GM21737 (cell line): Measurements from ENCODE around the gene GLTPD2.
A peak's percentile ranks its signal among the peaks of the same experiment; 100 is the strongest.

Experiments used
- ATAC-seq: cut with Tn5 transposase; IDR thresholded peaks from one replicate; pipeline ENCODE4 v1.9.1; 2021; ENCODE audit warnings: mild to moderate bottlenecking, moderate library complexity; ENCODE audit not compliant: unreplicated experiment

The GLTPD2 gene

DNA sequence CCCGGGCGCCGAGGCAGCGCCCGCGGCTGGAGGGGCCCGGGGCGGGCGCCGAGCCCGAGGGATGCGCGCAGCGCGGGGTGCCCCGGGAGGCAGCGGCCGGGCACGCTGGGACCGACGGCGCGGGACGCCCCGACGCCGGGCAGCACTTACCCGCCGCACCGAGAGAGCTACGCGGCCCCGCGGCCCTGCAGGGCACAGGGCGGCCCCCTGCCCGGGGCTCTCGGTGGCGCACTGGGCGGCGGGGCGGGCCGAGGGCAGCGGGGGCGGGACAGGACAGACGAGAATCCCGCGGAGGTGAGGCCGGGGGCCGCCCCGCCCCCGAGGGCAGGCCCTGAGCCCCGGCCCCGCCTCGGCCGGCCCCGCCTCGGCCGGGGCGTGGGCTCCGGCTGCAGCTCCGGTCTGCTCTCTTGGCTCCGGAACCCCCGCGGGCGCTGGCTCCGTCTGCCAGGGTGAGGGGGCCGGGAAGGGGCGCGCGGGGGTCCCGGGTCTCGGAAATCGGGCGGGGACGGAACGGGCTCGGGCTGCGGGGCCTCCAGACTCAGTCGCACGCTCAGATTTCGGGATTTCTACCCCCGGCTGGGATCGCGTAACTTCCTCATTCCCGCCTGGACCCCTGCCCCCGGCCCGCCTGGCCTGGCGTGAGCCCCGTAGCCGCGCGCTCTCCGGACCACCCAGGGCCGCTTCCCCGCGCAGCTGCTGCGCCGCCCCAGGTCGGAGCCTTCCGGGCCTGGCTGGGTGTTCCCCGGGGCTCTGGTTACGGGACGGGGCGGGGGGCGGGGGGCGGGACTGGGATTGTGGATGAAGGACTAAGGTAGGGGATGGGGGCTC lies 18.2 kb downstream of the GLTPD2 start, which contains the start of gene PLD2:
TSS of gene PLD2 (plus strand) at position 376 of the 828 bp plus-strand sequence. CDS start 621 bp downstream, outside the sequence.
- ATAC-seq: peak; percentile 94

DNA sequence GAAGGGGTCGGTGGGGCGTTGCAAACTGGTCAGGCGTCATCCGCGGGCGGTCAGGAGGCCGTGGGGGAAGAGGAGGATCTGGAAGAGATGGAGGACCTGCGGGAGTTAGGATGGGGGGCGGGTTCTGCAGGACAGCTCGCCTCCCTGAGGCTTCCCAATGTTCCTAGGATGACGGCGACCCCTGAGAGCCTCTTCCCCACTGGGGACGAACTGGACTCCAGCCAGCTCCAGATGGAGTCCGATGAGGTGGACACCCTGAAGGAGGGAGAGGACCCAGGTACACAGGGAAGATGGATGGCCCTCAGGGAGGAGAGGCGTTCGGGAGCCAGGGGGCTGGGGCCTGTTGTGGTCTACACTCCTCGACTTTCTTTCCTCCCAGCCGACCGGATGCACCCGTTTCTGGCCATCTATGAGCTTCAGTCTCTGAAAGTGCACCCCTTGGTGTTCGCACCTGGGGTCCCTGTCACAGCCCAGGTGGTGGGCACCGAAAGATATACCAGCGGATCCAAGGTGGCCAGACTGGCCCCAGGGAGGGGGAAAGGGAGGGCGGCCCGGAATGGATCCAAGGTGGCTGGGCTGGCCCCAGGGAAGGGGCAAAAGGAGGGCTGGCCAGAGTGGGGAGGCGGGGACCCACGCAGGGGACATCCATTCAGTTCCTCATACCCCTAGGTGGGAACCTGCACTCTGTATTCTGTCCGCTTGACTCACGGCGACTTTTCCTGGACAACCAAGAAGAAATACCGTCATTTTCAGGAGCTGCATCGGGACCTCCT lies 19.0 kb downstream of the GLTPD2 start:
- ATAC-seq: no peak

DNA sequence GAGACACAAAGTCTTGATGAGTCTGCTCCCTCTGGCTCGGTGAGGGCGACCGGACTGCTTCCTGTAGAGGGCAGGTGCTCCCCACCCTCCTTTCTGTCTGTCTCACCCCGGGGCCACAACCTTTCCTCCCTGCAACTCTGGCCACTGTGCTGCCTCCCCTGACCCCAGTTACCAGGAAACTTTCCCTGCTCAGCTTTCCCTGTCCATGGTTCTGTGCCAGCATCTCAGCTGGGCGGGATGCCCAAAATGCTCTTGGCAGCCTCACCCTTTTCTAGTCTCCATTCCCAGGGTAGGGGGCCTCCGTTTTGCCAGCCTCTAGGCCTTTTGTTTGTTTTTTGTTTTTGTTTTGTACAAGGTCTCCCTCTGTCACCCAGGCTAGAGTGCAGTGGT lies 19.6 kb downstream of the GLTPD2 start:
- ATAC-seq: no peak

DNA sequence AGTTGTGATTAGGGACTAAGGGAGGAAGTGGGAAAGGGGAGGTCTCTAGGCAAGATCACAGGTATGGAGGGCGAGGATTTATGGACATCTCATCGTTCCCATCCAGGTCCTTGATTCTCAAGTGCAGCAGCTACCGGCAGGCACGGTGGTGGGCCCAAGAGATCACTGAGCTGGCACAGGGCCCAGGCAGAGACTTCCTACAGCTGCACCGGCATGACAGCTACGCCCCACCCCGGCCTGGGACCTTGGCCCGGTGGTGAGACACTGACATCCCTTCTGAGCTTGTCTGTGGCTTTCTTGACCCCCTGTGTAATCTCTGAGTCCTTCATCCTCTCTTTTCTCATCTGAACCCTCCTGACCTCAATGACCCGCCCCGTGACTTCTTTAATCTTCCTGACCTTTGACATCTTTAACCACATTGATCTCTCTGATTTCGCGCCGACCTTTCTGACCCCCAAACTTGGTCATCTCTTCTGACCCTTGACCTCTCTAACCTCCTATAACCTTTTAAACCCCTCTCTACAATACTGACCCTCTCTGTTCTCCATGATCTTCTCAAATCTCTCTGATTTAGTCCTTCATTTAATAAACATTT lies 22.0 kb downstream of the GLTPD2 start:
- ATAC-seq: no peak

DNA sequence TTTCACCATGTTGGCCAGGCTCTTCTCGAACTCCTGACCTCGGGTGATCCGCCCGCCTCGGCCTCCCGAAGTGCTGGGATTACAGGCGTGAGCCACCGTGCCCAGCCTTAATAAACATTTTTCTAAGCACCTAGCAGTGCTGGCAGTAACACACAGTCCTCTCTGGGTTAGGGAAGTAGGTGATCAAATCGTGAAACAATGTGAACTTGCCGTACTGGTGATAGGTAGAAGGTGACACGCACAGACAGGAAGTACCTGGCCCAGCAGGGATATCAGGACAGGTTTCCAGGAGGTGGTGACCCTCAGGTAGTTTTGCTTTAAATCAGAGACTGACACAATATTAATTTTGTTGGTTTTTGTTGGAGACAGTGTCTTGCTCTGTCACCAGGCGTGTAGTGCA lies 22.7 kb downstream of the GLTPD2 start:
- ATAC-seq: no peak

DNA sequence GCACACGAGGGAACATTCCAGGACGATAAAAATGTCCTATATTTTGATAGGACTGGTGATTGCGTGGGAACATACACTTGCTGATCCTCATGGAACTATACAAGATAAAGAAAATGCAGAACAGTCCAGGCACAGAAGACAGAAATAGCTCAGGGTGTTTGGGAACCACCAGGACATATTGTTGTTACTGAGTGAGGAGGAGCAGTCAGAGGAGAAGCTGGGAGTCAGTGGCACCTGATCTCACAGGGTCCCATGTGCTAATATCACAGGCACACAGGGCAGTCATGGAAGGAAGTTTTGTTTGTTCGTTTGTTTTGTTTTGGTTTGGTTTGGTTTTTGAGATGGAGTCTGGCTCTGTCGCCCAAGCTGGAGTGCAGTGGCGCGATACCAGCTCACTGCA lies 23.9 kb downstream of the GLTPD2 start:
- no peak for ATAC-seq

DNA sequence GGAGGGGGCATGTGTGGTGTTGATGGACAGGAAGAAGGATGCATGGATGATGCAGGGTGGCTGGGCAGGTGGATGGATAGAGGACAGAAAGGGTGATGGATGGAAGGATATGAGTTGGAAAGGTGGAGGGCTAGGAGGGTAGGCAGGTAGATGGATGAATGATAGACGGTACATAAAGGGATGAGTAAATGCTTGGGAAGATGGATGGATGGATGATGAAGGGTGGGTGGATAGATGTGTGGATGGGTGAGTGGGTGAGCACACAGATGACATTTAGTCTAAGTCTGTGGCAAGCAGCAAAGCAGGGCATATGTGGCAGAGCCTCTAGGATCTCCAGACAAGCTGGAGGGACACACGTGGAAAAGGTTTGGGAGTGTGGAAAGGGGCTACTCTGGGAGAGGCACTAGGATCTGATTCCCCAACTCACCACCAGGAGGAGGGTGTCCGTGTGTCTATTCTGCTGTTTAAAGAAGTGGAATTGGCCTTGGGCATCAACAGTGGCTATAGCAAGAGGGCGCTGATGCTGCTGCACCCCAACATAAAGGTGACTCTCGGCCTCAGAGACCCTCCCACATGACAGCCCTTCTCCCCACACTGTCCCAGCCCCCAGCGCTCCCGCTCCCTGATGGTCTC lies 26.4 kb downstream of the GLTPD2 start:
- ATAC-seq: no peak

DNA sequence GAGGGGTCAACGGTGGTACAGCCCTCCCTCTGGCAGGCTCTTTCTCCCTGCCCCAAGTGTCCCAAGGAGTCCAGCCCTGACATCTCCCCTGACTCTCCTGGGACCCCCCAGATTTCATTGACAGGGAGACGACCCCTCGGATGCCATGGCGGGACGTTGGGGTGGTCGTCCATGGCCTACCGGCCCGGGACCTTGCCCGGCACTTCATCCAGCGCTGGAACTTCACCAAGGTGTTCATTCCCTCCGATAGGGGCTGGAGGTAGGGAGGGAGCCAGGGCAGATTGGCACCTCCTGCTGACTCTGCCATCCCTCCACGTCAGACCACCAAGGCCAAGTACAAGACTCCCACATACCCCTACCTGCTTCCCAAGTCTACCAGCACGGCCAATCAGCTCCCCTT lies 28.1 kb downstream of the GLTPD2 start:
- ATAC-seq: no peak

DNA sequence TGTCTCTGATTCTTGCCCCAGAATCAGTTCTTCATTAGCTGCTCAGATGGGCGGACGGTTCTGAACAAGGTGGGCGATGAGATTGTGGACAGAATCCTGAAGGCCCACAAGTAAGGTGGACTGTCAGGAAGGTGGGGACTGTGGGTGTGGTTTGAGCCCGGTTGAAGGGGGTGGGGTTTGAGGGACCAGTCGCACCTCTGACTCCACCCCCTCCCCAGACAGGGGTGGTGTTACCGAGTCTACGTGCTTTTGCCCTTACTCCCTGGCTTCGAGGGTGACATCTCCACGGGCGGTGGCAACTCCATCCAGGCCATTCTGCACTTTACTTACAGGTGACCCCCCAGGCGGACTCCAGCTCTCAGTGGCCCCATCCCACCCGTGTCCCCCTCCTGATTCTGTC lies 29.5 kb downstream of the GLTPD2 start:
- no peak for ATAC-seq

DNA sequence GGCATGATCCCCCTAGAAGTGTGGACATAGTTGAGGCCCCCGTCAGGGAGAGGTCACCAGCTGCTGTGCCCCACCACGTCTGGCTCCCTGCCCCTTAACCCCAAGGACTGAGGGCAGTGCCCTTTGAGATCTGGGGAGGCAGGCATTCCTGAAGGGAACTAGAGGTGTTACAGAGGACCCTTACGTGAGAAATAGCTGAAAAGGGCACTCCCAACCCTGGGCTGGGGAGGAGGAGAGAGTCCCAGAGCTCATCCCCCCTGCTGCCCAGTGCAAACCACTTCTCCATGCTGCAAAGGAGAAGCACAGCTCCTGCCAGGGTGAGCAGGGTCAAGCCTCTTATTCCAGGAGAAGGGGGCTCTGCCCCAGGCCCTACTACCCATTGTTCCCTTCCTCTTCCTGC lies 34.1 kb downstream of the GLTPD2 start:
- ATAC-seq: no peak

DNA sequence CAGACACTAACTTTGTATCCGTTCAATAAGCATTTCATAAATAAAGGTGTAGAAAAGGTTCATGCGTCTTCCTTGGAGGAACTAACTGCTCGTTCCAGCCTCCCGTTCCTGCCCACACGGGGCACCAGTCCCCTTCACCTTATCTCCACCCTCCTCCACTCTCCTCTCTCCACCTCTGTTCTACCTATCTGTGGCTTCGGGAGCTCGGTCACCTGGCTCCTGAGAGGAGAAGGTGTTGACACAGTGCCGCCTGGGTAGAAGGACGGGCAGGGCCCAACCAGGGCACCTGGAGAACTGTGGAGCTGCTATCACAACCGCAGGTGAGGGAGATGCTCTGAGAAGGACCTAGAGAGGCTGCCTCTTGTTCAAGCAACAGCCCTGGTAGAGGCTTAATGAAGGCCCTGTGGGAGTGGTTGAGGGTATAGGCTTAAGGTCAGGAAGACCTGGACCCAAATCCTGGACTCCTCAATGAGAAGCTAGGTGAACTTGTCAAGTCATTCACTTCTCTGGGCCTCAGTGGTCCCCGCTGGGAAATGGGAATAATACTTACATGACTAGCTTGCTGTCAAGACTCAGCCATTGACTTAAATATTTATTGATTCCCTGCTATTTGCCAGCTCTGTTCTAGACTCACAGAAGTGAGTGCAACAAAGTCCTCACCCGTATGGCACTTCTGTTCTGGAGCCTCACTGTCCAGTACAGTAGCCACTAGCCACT lies 34.8 kb downstream of the GLTPD2 start:
- ATAC-seq: no peak

DNA sequence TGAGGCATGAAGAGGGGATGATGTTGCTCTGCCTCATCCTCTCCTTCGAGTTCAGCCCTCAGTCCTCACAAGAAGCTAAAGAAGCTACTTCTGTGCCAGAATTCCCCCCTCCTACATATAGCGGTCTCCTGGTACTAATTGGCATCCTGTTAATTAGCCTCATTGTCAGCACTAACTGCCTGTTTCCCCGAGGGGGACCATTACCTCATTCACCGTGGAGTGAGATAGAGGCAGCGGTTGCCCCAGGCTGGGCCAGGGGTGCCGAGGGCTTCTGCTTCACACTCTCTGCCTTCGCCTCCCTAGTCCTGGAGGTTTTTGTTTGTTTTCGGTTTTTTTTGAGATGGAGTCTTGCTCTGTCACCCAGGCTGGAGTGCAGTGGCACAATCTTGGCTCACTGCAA lies 38.6 kb downstream of the GLTPD2 start:
- no peak for ATAC-seq

DNA sequence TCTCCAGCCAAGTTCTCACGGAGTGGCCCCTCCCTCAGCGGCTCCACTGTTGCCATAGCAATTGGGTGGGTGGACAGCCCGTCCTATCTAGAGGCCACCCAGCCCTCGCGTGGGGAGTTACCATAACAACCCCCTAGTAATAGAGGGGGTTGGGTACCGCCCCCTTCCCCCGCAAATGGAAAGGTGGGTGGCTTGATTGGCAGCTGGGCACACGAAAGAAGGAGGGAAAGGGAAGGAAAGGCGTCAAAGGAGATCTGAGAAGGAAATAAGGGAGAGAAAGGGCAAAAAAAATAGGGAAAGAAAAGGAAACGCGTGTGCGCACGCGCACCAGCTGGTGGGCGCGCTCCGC lies 44.0 kb downstream of the GLTPD2 start:
- ATAC-seq: peak; percentile 5

DNA sequence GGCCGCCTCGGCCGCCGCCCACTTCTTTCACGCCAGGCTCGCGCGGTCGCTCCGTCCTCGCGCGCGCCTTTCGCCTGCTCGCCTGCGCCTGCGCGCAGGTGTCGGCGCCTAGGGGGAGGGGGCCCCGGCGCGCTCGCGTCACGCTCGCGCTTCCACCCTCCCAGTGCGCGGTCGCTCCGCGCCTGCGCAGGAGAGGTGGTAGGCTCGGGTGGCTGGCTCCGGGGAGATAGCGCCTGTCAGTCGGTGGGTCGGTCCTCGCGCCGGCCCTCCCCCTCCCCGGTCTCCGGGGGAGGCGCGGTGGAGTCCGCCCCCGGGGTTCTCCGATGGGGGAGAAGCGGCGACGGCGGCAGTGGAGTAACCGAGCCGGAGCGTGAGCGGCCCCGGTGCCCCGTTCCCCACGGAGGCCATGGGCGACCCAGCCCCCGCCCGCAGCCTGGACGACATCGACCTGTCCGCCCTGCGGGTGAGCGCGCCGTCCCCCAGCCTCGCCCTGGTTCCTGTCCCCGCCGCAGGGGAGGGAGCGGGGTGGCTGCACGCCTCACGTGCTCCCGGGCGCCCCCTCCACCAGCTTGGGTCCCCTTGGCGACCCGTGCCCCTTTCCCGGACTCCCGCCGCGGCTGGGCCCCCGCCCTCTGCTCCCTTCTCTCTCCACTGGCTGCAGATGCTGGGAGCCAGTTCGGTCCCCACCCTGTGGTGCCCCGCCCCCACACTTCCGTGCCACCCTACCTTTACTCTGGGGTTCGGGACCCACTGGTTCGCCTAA lies 44.6 kb downstream of the GLTPD2 start, which contains the start of gene MINK1:
TSS of gene MINK1 (plus strand) at position 163 of the 763 bp plus-strand sequence. CDS start at position 407, 244 bp downstream.
- ATAC-seq: peak; percentile 88

DNA sequence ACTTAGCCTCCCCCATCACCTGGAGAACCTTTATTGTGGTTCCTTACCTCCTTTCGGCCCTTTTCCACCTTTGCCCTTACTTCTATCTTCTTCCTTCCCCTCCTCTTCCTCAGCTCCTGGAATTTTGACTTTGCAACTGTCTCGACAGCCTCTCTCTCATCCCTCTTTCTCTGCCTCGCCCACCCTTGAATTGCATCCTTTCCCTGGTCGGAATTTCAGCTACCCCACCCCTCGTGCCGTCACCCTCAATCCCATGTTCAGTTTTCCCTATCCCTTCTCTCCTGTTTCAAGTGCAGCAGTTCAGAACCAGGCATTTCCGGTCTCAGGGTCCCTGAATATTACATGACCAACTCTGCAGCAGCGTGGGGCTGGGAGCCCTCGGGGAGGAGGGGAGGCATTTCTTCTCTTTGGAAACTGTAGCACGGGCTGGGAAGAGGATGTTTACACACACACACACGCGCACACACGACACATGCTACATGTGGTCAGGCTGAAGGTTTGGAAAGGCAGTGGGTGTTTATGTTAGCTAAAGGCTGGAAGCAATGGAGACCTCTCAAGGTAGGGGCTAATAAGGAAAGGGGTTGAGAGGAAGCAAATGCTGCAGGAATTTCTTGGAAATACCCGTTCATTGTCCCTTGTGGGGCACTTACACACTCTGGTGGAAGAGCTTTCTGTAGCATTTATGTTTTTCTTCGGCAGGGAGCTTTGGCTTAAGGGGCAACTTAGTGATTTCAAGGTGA lies 45.3 kb downstream of the GLTPD2 start:
- ATAC-seq: peak; percentile 10

DNA sequence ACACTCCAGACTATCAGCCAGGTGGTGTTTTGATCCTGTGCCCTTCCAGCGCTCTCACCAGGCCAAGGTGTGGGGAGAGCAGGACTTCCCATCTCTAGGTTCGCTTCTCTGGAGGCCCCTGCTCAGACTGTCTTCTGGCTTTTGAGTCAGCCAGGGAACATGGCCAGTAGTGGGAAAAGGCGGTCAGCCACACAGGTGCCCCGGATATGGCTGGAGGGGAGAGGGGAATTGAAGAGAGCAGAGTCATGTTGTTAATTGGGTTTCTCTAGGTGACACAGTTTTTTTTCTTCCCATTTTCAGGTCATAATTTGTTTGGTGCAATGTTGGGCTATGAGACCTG lies 45.9 kb downstream of the GLTPD2 start:
- ATAC-seq: no peak

DNA sequence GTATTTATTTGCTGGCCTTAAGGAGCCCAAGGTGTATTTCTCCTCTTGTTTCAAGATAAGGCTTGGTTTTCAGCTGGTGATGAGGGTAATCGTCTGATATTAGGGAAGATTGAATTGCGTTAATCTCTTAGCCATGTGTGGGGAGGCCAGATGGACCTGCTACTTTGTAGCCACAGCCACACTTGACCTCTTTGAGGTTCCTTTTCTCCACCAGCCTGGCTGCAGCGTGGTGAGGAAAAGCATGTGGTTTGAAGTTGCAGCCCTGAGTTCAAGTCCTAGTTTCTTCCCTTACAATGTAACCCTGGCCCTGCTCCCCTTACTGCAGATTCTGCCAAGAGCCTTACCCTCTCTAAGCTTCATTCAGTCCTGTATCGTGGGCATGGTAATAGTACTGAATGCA lies 47.5 kb downstream of the GLTPD2 start:
- no peak for ATAC-seq

DNA sequence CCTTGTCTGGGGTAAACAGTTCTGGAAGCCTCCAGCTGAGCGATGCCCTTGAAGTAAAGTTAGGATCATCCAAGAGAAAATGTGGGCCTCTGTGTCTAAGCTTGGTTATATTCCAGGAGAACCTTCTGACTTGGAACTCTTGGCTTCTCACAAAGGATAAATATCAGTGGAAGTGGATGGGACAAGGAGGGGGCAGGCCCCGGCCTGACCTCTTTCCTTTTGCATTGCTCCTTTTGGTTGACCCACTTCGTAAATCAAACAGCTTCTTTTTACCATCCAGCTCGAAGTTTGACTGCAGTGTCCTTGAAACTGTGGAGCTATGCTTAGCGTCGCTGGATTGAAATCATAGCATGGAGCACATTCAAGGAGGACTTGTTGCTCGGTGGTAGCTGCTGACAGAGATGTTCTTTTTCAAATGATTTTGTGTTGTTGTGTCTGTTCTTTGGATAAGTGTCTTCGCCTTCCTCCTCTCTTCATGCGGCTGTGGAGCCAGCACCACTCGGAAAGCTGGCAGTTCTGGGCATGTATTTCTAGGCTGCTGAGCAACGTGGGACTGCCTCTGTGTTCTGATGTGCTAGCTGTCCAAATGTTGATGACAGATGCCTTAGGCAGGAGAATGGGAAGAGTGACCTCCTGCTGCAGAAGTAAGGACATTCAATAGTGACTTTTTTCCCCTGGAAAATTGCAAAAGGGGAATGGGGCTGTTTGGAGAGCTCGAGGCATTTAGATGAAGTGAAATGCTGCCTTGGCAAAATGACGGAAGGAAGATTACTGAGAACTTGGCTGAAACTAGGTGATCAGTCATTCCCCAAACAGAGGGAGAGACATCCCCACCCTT lies 48.9 kb downstream of the GLTPD2 start:
- no peak for ATAC-seq
